ENCODE data around the gene TMEM240.

GRCh38 chr1:1551524-1552262 is 11.3 kb upstream of the TMEM240 start:
- TF ChIP-seq POLR2A (IDR thresholded peaks at IDR 0.05; ENCODE audit: low read depth, low read length) (no peak; the same call in 1 of the 2 replicates), CTCF (IDR thresholded peaks at IDR 0.05 in 2 of 3, conservative IDR thresholded peaks at IDR 0.05 in 1 of 3; ENCODE audit: control insufficient read depth in 2 of 3, extremely low read depth in 1 of 3, insufficient read depth in 1 of 3, low read depth in 3 of 3, low read length in 3 of 3) (no peak), SREBF2 (IDR thresholded peaks at IDR 0.05; ENCODE audit: low read length) (no peak), TCF12 (IDR thresholded peaks at IDR 0.05; ENCODE audit: low read depth, low read length) (no peak), HDAC2 (IDR thresholded peaks at IDR 0.05) (no peak)
- TF ChIP-seq, protein P1, sequence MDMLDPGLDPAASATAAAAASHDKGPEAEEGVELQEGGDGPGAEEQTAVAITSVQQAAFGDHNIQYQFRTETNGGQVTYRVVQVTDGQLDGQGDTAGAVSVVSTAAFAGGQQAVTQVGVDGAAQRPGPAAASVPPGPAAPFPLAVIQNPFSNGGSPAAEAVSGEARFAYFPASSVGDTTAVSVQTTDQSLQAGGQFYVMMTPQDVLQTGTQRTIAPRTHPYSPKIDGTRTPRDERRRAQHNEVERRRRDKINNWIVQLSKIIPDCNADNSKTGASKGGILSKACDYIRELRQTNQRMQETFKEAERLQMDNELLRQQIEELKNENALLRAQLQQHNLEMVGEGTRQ (IDR thresholded peaks at IDR 0.05; ENCODE audit: borderline replicate concordance, low read depth, low read length), result no peak

Measured in GM12878 (cell line).